ENCODE results near the gene TCEAL1.
"Not testable (repeated sequence)": the region's sequence is repeated elsewhere in the genome, so short reads cannot be mapped to it uniquely, and the experiment has no call there.

The TCEAL1 gene

GRCh38 chrX:103628386-103629317 lies at the start of gene TCEAL1:
TSS of gene TCEAL1 (plus strand) at chrX:103628975. CDS start at chrX:103629917, 942 bp downstream.
- DNase-seq, result peak; percentile 15

GRCh38 chrX:103584596-103584995 lies 44.2 kb upstream of the TCEAL1 start:
- no peak for DNase-seq

- DNase-seq, result peak; percentile 6
Observed at GRCh38 chrX:103585411-103586313, 43.1 kb upstream of the TCEAL1 start, which contains the start of gene TCEAL4. TSS of gene TCEAL4 (plus strand) at chrX:103585515. CDS start at chrX:103586676, 1,161 bp downstream.

GRCh38 chrX:103586314-103586646 lies 42.5 kb upstream of the TCEAL1 start:
- no peak for DNase-seq

- no peak for DNase-seq
Observed at GRCh38 chrX:103586659-103587058, 42.1 kb upstream of the TCEAL1 start.

- DNase-seq, result not testable (repeated sequence)
Observed at GRCh38 chrX:103592295-103592694, 36.5 kb upstream of the TCEAL1 start.

GRCh38 chrX:103595202-103595601 lies 33.6 kb upstream of the TCEAL1 start:
- not testable (repeated sequence) for DNase-seq

GRCh38 chrX:103607364-103608305 lies 21.1 kb upstream of the TCEAL1 start, which contains the start of gene TCEAL3:
TSS of gene TCEAL3 (plus strand) at chrX:103607963. CDS start at chrX:103609065, 1,102 bp downstream.
- DNase-seq, result peak; percentile 24

GRCh38 chrX:103608306-103608963 lies 20.3 kb upstream of the TCEAL1 start:
- no peak for DNase-seq

- no peak for DNase-seq
Observed at GRCh38 chrX:103610282-103610681, 18.5 kb upstream of the TCEAL1 start.

GRCh38 chrX:103613362-103613890 lies 15.3 kb upstream of the TCEAL1 start:
- DNase-seq, result no peak

- DNase-seq, result no peak
Observed at GRCh38 chrX:103614999-103615398, 13.8 kb upstream of the TCEAL1 start.

- DNase-seq, result no peak
Observed at GRCh38 chrX:103615781-103616371, 12.9 kb upstream of the TCEAL1 start.

GRCh38 chrX:103616676-103617186 lies 12.0 kb upstream of the TCEAL1 start:
- DNase-seq, result no peak

GRCh38 chrX:103624111-103624510 lies 4.7 kb upstream of the TCEAL1 start:
- DNase-seq, result no peak

- DNase-seq, result no peak
Observed at GRCh38 chrX:103626855-103627254, 1.9 kb upstream of the TCEAL1 start.

GRCh38 chrX:103629318-103630170 lies 769 bp downstream of the TCEAL1 start:
- peak; percentile 0 for DNase-seq

GRCh38 chrX:103630171-103630511 lies 1.4 kb downstream of the TCEAL1 start:
- no peak for DNase-seq

- DNase-seq, result no peak
Observed at GRCh38 chrX:103631145-103631544, 2.4 kb downstream of the TCEAL1 start.

- DNase-seq, result no peak
Observed at GRCh38 chrX:103635436-103635835, 6.7 kb downstream of the TCEAL1 start.
